ENCODE measurements around the gene DPM3. TPM values are rescaled to one million over a fixed set of nuclear protein-coding genes. Genes with fewer than 3 reads are reported as not detected.
A peak's percentile ranks its signal among the peaks of the same experiment; 100 is the strongest.

DPM3 gene
- total and polyA plus RNA-seq, 2 of the 13 experiments (the other 11 are each of a cell fraction or from before 2014, with no cell fraction given): 23.2 to 53.4 TPM

- TF ChIP-seq YEATS2 (CRISPR knock-in tag; IDR thresholded peaks at IDR 0.05; ENCODE audit: borderline replicate concordance) (no peak), ZBTB44 (CRISPR knock-in tag; IDR thresholded peaks at IDR 0.05) (no peak), ZHX1 (CRISPR knock-in tag; IDR thresholded peaks at IDR 0.05; ENCODE audit: low read depth) (no peak), ZSCAN21 (CRISPR knock-in tag; IDR thresholded peaks at IDR 0.05; ENCODE audit: borderline replicate concordance) (no peak), NAIF1 (CRISPR knock-in tag; IDR thresholded peaks at IDR 0.05; ENCODE audit: borderline replicate concordance) (no peak), NFKB2 (CRISPR knock-in tag; IDR thresholded peaks at IDR 0.05; ENCODE audit: borderline replicate concordance) (no peak), HNRNPUL1 (IDR thresholded peaks at IDR 0.05; ENCODE audit: low read depth, low read length) (no peak), ZNF30 (CRISPR knock-in tag; IDR thresholded peaks at IDR 0.05) (no peak), NFYB (CRISPR knock-in tag; IDR thresholded peaks at IDR 0.05) (no peak), ZNF605 (CRISPR knock-in tag; IDR thresholded peaks at IDR 0.05) (0 out of 2 replicates have a peak, but pooled peaks have one; percentile 25), ZNF557 (CRISPR knock-in tag; IDR thresholded peaks at IDR 0.05) (no peak), ZBTB43 (CRISPR knock-in tag; conservative IDR thresholded peaks at IDR 0.05) (no peak), BRCA1 (CRISPR knock-in tag; IDR thresholded peaks at IDR 0.05) (no peak), ZNF737 (CRISPR knock-in tag; IDR thresholded peaks at IDR 0.05; ENCODE audit: borderline replicate concordance) (no peak), ZNF687 (CRISPR knock-in tag; IDR thresholded peaks at IDR 0.05) (peak; percentile 66), ATF7 (IDR thresholded peaks at IDR 0.05) (no peak), ATF7 (CRISPR knock-in tag; IDR thresholded peaks at IDR 0.05) (no peak), CERS6 (CRISPR knock-in tag; IDR thresholded peaks at IDR 0.05) (no peak)
Observed at GRCh38 chr1:155124503-155125463, 15.5 kb downstream of the DPM3 start (continued).
